Liver (tissue), 9 donors: ENCODE results near the gene RAI1. TPM values are rescaled to one million over a fixed set of nuclear protein-coding genes. Genes with fewer than 3 reads are reported as not detected.

ENCODE experiments used
- DNase-seq: peaks from one replicate; pipeline ENCODE4 v3.0.0-alpha.2; 2017; ENCODE audit warnings: low spot score
- H3K27ac ChIP-seq, 2 donors: one replicate each; pipeline ENCODE4 v1.7.0; 2013; ENCODE audit warnings: inconsistent platforms in 2 of 2, low read length in 2 of 2, control low read depth in 1 of 2, low read depth in 1 of 2, mild to moderate bottlenecking in 1 of 2
- H3K27me3 ChIP-seq, 4 donors: one replicate each; pipeline versions ENCODE4 v1.6.1 to v1.7.0; 2013; ENCODE audit warnings: low read length in 3 of 4, inconsistent platforms in 1 of 4, mild to moderate bottlenecking in 1 of 4, moderate library complexity in 1 of 4; ENCODE audit not compliant: control insufficient read depth in 4 of 4, insufficient read depth in 4 of 4
- H3K36me3 ChIP-seq, 4 donors: one replicate each; pipeline versions ENCODE4 v1.6.1 to v1.7.0; 2013; ENCODE audit warnings: low read length in 3 of 4, mild to moderate bottlenecking in 3 of 4, low read depth in 1 of 4, moderate library complexity in 1 of 4; ENCODE audit not compliant: control insufficient read depth in 4 of 4, insufficient read depth in 3 of 4
- H3K4me1 ChIP-seq, 4 donors: one replicate each; pipeline versions ENCODE4 v1.6.1 to v1.7.0; 2013; ENCODE audit warnings: low read length in 3 of 4, mild to moderate bottlenecking in 3 of 4, moderate library complexity in 1 of 4; ENCODE audit not compliant: control insufficient read depth in 4 of 4, insufficient read depth in 4 of 4
- H3K4me3 ChIP-seq, 3 donors: one replicate each; pipeline versions ENCODE4 v1.6.1 to v1.7.0; 2013; ENCODE audit warnings: low read length in 3 of 3, control low read depth in 1 of 3, low read depth in 1 of 3, mild to moderate bottlenecking in 1 of 3
- H3K9ac ChIP-seq, 2 donors: one replicate each; pipeline ENCODE4 v1.7.0; 2013; ENCODE audit warnings: low read length in 2 of 2, mild to moderate bottlenecking in 2 of 2, moderate library complexity in 2 of 2, control low read depth in 1 of 2, low read depth in 1 of 2
- H3K9me3 ChIP-seq, 4 donors: one replicate each; pipeline versions ENCODE4 v1.6.1 to v1.7.0; 2013; ENCODE audit warnings: low read length in 3 of 4; ENCODE audit not compliant: control insufficient read depth in 4 of 4
- ATF3 ChIP-seq: IDR thresholded peaks from 2 replicates; pipeline ENCODE4 v1.6.1; 2016; ENCODE audit warnings: antibody characterized with exemption
- CTCF ChIP-seq: fragments of 150-350 bp; IDR thresholded peaks from 2 replicates; pipeline ENCODE4 v1.5.1; 2017; ENCODE audit warnings: improper control_type of control experiment, low read depth, low read length; ENCODE audit not compliant: missing input control
- FOXA1 ChIP-seq: IDR thresholded peaks from 2 replicates; pipeline ENCODE4 v1.6.1; 2016; ENCODE audit warnings: antibody characterized with exemption
- FOXA2 ChIP-seq: IDR thresholded peaks from 2 replicates; pipeline ENCODE4 v1.6.1; 2016; ENCODE audit warnings: antibody characterized with exemption
- HNF4A ChIP-seq, 2 donors: conservative IDR thresholded peaks; 2 replicates each; pipeline ENCODE4 v1.6.1; 2016; ENCODE audit warnings: antibody characterized with exemption in 2 of 2, mild to moderate bottlenecking in 2 of 2
- HNF4G ChIP-seq: IDR thresholded peaks from 2 replicates; pipeline ENCODE4 v1.6.1; 2016; ENCODE audit warnings: antibody characterized with exemption
- JUND ChIP-seq, 2 donors: IDR thresholded peaks; 2 replicates each; pipeline ENCODE4 v1.6.1; 2016; ENCODE audit warnings: antibody characterized with exemption in 2 of 2
- MAX ChIP-seq: IDR thresholded peaks from 2 replicates; pipeline ENCODE4 v1.6.1; 2016; ENCODE audit warnings: antibody characterized with exemption
- NR2F2 ChIP-seq: IDR thresholded peaks from 2 replicates; pipeline ENCODE4 v1.6.1; 2016; ENCODE audit warnings: antibody characterized with exemption
- REST ChIP-seq: IDR thresholded peaks from 2 replicates; pipeline ENCODE4 v1.6.1; 2016; ENCODE audit warnings: antibody characterized with exemption, mild to moderate bottlenecking
- SP1 ChIP-seq: IDR thresholded peaks from 2 replicates; pipeline ENCODE4 v1.6.1; 2018; ENCODE audit warnings: antibody characterized with exemption, mild to moderate bottlenecking
- TAF1 ChIP-seq: conservative IDR thresholded peaks from 2 replicates; pipeline ENCODE4 v1.6.1; 2016; ENCODE audit warnings: antibody characterized with exemption, mild to moderate bottlenecking
- ZBTB33 ChIP-seq: IDR thresholded peaks from 2 replicates; pipeline ENCODE4 v1.6.1; 2016; ENCODE audit warnings: antibody characterized with exemption
- WGBS: extraction: QIAGEN DNeasy Blood & Tissue Kit; methylation state at CpG from one replicate; pipeline ENCODE4 v1.1.7; 2013; 5-methylcytosine and 5-hydroxymethylcytosine counted together
- polyA plus RNA-seq, 2 donors: library from polyadenylated mRNA; stranded (reverse) in 1 of 2; unstranded in 1 of 2; fragments of 200-250 nt in 1 of 2; fragments of >200 nt in 1 of 2; fragmentation: Nextera tagmentation in 1 of 2; extraction: Ambion mirVana in 1 of 2; gene quantifications; one replicate each; pipeline versions ENCODE4 v1.2.1 to v1.2.3, GENCODE V29; 2013 to 2015
- total RNA-seq, 2 donors: library from RNA; depleted of rRNA; stranded (reverse); fragments of >200 nt; gene quantifications; one replicate each; pipeline ENCODE4 v1.2.3, GENCODE V29; 2014
- donor health status: healthy.
- donor health status: healthy.
- donor health status: healthy.
- donor health status: healthy.
- donor health status: healthy.

RAI1 gene
- total and polyA plus RNA-seq, 4 donors: 0.57 to 7.6 (median 5.3) TPM

- TF ChIP-seq REST: no peak
- TF ChIP-seq JUND (IDR thresholded peaks at IDR 0.05): no peak
- TF ChIP-seq NR2F2: no peak
- TF ChIP-seq MAX: no peak
These were observed 110.8 kb downstream of the RAI1 start (continued) for GRCh38 chr17:17792037-17792550.

- TF ChIP-seq FOXA2 (no peak), CTCF (no peak), ZBTB33 (no peak), TAF1 (no peak), HNF4A (conservative IDR thresholded peaks at IDR 0.05) (no peak), HNF4G (no peak), JUND (IDR thresholded peaks at IDR 0.05) (no peak), SP1 (no peak), REST (no peak), MAX (no peak), FOXA1 (no peak), ATF3 (no peak)
- Histone ChIP-seq H3K27me3 (no peaks in the 10 kb centered on the region), H3K4me1 (peaks cover 0 to 20% (median 4%) of the 10 kb centered on the region in 4 donors), H3K36me3 (peaks cover 0 to 25% (median 2%) of the 10 kb centered on the region in 4 donors), H3K9ac (no peak overlapping the region), H3K4me3 (no peak overlapping the region), H3K27ac (no peak overlapping the region), H3K9me3 (no peaks in the 10 kb centered on the region)
- no peak for DNase-seq
- WGBS: 68% methylated on average over 38 of the region's 38 CpGs
These were observed 111.5 kb downstream of the RAI1 start for GRCh38 chr17:17792551-17793377.
